Bone marrow (tissue), 2 donors: Measurements from ENCODE around the gene N4BP2L1.

Source experiments
- DNase-seq, 2 donors: peaks; one replicate each; lab custom pipeline; 2025; lab: John Stamatoyannopoulos, UW

N4BP2L1 gene

DNA sequence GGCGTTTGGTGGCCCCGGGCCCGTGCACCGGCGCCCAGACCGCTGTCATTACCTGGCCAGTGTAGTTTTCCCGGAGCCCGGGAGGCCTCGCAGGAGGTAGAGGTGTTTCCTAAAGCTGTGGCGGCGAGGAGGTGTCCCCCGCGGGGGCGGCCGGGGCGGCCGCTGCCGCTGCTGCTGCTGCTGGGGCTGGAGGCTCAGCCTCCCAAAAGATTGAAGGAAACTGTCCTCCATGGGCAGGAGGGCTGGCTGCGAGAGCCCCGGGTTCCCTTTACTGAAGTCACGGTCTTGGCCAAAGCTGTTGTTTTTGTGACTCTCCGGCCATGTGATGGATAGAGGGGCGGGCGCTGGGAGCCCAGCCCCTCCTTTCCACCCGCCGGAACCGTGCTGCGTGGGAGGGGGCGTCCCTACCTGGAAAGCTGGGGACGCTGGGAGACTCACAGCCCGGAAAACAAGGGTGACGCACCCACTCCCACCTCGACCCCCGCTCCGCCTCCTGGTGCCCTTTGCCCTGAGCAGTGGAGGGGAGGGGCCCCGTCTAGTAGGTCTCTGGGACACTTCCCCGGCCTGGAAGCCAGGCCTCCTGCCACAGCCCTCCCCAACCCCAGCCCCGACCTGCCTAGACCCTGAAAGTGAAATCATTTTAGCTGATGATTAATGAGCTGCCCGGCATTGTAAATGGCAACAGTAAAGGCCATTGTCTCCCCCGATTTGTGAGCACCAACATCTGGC, at the start of gene N4BP2L1:
N4BP2L1 (minus strand) TSS at position 279 of the 729 bp plus-strand sequence; CDS start at position 231, 48 bp downstream.
- peak; percentile 60 to 79 for DNase-seq

- DNase-seq = no peak
Observed at GRCh38 chr13:32476892-32477291, 49.0 kb upstream of the N4BP2L1 start.

DNA sequence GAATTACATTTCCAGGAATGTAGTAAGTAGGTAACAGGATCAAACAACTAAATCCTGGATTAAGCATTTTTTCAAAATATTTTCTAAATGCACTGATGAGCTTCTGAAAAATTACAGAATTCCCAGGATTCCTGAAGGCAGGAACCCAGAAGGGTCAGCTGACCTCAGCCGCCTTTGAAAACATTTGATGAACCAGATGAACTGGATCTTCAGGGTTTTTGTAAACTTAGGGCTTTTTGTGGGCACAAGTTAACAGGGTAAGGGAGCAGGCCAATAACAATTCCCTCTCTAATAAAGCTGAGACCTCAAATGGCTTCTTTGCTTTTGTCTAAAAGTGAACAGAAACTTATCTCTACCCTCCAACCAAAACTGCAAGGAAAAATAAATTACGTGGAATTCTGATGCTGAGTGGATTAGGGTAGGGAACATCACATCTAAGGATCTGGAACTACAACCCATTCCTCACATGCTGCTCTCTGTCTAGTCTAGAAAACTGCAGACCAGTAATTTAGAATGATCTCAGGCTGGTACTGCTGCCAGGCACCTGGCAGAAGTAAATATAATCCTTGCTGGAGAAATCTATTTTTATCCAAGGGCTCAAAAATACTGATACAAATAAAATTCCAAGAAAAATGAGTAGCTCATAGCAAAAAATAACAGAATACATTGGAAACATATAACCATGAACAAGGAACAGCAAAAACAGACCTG, 48.2 kb upstream of the N4BP2L1 start:
- no peak for DNase-seq

DNA sequence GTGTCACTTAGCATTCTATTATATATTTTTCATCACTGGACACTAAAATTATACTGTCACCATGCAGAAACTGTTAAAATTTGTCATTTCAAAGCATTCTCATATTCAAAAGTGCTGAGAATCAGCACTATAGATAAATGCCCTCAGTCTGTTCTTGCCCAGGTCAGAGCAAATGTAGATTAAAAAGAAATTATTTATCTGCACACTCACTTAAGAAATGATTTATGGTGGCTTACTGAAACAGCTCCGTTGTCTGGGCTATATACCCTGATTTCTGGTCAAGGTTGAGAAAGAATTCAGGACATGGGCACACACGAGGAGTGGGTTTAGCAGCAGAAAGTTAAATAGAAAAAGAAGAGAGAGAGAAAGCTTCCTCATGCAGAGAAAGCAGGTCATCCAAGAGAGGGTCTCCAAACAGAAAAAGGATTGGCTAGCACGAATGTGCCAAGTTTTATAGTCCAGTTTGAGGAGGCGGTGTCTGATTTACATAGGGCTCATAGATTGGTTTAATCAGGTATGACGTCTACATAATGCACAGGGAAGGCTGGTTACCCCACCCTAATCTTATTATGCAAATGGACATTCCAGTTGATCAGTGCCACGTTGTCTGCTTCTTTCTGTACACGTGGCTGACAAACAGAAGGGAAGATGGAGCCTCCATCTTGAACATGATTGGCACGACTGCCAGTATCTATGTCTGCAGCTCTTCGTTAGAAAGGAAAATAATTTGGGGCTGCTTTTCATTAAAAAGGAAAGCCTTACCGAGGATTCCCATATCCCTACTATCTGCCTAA, 47.3 kb upstream of the N4BP2L1 start:
- no peak for DNase-seq

DNA sequence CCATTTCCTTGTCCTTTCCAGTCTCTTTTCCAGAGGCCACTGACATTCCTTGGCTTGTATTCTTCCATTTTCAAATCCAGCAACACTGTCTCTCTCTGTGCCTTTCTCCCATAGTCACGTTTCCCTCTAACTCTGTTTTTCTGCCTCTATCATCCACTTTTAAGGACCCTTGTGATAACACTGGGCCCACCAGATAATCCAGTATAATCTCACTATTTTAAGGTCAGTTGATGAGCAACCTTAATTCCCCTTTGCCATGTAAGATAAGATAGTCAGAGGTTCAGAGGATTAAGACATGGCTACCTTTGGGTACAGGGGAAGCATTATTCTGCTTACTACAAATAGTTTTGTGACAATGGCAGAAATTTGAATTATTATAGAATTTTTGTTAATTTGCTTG, 45.7 kb upstream of the N4BP2L1 start:
- no peak for DNase-seq

GRCh38 chr13:32472194-32472621, 44.3 kb upstream of the N4BP2L1 start:
- DNase-seq = peak in 1 of 2 donors; percentile 20

- DNase-seq = no peak
Observed at GRCh38 chr13:32471187-32471922, 43.4 kb upstream of the N4BP2L1 start.

- no peak for DNase-seq
Observed at GRCh38 chr13:32468502-32469142, 40.7 kb upstream of the N4BP2L1 start.

DNA sequence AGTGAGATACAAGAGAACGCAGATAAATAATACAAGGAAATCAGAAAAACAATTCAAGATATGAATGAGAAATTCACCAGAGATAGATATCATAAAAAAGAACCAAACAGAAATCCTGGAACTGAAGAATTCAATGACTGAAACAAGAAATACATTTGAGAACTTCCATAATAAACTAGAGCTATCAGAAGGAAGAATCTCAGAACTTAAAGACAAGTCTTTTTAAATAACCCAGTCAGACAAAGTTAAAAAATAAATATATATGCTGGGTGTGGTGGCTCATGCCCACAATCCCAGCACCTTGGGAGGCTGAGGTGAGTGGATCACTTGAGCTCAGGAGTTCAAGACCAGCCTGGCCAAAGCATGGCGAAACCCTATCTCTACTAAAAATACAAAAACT, 28.7 kb upstream of the N4BP2L1 start:
- DNase-seq = no peak

DNA sequence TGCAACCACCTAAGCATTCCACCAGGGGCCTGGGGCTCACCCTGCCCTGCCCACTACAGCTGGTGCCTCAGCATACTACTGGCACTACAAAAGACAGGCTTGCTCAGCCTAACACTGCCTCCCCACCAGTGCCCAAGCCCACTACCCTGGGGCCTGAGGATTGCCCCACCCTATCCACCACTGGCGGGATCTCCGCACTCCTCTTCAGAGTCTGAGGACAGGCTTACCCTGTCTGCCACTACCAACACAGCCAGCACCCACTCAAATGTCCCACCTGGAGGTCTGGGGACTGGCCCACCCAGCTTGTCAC, 27.6 kb upstream of the N4BP2L1 start:
- no peak for DNase-seq

DNA sequence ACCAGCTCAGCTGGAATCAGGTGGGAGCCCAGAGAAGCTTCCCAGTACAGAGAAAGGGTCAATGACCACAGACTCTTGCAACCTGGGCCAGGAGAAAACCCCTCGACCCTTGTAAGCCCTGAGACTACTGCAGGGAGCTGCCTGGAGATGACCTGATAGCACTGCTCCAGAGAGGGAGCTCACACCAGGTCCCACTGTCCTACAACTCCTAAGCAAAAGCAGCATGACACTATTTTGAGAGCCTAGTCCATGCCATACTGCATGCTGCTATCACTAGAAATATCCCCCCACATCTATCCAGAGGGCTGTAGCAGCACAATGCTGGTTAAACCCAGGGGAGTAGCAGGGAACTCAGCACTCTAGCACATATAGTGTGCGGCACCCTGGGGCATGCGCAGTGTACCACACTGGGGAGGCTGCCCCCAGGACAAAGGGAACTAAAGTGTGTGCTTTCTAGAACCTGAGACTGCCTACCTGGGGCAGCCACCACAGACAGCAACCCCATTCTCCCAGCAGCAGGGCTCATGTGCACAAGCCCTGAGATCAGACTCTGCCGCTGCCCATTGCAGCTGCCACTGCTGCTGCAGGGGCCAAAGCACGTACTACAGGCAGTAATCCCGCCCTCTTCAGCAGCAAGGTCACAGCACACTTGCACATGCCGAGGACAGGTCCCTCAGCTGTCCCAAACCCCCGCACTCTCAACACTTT, 27.1 kb upstream of the N4BP2L1 start:
- DNase-seq = no peak

DNA sequence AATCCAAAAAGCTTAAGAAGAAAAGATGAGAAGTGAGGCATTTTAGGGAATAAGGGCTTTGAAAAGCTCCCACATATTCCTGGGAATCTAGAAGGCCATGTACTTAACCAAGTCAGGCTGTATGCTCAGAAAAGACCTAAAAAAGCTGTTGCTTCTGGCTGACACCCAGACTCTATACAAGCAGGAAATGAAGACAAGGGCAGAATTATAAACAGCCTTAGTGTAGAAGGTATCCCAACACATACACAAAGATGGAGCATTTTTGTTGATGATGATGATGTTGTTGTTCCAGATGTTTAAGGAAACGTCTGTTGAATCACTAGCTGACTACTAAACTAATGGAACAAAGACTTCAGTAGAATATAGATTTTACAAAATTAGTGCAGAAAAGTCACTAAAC, 26.1 kb upstream of the N4BP2L1 start:
- no peak for DNase-seq

DNA sequence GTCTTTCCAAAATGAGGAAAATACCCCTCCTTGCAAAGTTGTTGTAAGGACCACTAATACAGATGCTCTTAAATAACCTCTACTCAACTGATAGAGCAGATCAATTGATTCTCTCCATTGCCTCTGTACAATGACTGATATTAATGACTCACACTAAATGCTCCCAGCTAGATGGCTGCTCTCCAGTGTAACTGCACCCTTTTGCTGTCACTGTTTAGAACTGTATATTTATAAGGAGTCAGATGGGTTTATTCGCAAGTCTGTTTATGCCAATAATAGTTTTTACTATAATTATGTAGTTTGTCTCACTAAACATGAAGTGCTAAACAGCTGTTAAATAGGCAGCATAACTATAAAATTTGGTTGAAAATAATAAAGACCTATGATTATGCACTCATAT, 21.0 kb upstream of the N4BP2L1 start:
- DNase-seq = no peak

DNA sequence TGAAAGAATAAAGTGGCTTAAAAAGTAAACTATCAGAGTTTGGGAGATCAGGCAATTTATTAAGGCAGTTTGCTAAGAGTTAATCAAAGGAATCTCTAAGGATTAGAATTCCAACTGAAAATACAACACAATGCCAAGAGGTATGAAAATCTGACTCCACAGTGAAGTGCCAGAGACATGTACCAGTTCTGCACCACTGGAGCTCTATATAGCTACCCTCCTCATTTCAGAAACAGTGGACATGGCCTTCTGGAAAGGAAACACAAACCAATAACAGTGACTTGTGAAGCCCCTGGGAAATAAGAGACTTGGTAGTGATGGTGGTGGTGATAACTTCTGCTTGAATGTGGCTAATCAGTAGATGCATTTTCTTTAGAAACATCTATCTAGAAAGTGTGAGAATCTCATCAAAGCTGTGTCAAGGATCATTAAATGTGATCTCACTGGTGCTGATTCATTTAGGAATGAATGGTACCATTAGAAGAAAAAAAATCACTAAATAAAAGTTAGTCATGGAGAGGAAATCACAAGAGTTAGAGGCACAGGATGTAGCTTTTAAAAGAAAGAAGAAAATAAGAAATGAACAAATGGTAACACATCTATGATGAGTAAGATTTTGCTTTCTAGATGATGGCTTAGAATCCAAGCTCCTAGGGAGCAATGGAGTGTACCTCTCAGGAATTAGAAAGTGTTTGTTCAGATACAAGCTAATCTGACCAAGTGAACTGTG, 20.1 kb upstream of the N4BP2L1 start:
- DNase-seq = no peak

- no peak for DNase-seq
Observed at GRCh38 chr13:32446773-32447465, 19.0 kb upstream of the N4BP2L1 start.

GRCh38 chr13:32446220-32446619, 18.3 kb upstream of the N4BP2L1 start:
- DNase-seq = no peak

DNA sequence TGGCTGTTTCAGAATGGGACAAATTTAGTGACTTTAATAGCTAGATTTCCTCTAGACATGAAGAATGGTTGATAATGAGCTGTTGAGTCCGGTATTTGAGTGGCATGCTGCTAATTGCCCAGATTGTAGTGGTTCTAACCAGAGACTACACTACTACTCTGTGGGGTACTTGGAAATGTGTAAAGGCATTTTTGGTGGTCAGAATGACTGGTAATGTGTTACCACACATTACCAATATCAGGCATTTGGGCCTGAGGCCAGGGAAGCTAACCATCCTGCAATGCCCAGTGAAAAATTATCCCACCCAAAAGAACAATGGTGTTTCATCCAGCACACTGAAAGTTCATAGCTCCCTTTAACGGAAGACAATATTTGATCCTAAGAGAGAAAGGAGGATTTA, 17.5 kb upstream of the N4BP2L1 start:
- no peak for DNase-seq

GRCh38 chr13:32443111-32443510, 15.2 kb upstream of the N4BP2L1 start:
- DNase-seq = peak in 1 of 2 donors; percentile 44

- no peak for DNase-seq
Observed at GRCh38 chr13:32438871-32439270, 10.9 kb upstream of the N4BP2L1 start.

GRCh38 chr13:32432856-32433255, 4.9 kb upstream of the N4BP2L1 start:
- DNase-seq = no peak
